GM21723 (cell line): ENCODE measurements around the gene SUV39H1.
A peak's percentile ranks its signal among the peaks of the same experiment; 100 is the strongest.
"Not testable (repeated sequence)": the region's sequence is repeated elsewhere in the genome, so short reads cannot be mapped to it uniquely, and the experiment has no call there.

Source experiments
- ATAC-seq: cut with Tn5 transposase; IDR thresholded peaks from one replicate; pipeline ENCODE4 v1.9.1; 2021; ENCODE audit warnings: mild to moderate bottlenecking, moderate library complexity; ENCODE audit not compliant: unreplicated experiment

SUV39H1 gene

DNA sequence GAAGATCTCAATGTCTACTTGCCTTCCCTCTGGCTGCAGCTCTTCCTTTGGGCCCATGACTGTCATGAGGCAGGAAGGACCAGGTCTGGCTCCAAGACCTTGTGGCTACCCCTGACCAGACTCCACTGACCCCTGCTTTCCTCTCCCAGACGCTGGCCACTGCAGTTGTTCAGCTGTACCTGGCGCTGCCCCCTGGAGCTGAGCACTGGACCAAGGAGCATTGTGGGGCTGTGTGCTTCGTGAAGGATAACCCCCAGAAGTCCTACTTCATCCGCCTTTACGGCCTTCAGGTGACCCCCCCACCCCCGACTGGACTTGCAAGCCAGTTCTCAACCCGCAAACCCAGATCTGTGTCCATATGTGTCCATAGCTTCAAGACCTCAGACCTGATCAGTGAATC is 12.4 kb upstream of the SUV39H1 start:
- ATAC-seq, result no peak

GRCh38 chrX:48685416-48685815 is 11.1 kb upstream of the SUV39H1 start:
- no peak for ATAC-seq

GRCh38 chrX:48688531-48689150 is 7.9 kb upstream of the SUV39H1 start:
- no peak for ATAC-seq

- ATAC-seq, result no peak
Observed at GRCh38 chrX:48689208-48689920, 7.2 kb upstream of the SUV39H1 start.

GRCh38 chrX:48691746-48692145 is 4.8 kb upstream of the SUV39H1 start:
- ATAC-seq, result not testable (repeated sequence)

GRCh38 chrX:48694776-48695533 is 1.6 kb upstream of the SUV39H1 start:
- ATAC-seq, result no peak

- no peak for ATAC-seq
Observed at GRCh38 chrX:48695534-48695896, 1.0 kb upstream of the SUV39H1 start.

- no peak for ATAC-seq
Observed at GRCh38 chrX:48695925-48696300, 621 bp upstream of the SUV39H1 start.

DNA sequence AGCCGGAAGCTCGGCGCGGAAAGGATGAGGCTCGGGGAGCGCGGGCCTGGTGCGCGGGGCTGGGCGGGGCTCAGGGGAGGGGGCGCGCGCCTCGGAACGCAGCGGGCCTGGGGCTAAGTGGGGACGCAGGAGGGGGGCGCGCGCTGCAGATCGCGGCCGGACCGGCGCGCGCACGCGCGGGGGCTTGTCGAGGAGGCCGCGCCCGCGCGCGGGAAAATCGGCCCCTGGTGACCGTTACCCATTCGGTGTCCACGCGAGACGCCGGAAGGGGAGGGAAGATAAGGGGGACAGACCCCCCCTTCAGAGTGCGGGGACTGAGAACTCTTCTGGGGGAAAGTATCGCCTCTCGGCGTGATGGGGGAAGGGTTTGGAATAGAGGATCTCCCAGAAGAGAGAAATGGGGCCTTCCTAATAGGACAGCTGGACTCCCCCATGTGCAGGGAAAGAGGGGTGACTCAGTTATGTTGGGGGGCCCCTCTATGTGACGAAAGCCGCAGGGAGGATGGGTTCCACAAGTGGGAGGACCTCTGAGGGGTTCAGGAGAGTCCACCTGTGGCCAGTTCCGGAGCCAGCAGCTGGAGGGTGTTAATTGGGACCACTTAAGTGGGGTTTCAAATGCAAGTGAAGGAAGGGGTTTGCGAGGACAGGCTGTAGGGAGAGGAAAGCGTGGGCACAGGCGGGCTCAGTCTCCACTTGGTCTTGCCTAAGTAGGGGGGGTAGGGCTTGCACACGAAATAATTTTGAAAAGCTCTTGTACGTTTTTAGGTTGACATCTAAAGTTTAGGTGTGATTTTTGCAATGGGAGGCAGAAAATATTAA is 584 bp downstream of the SUV39H1 start:
- ATAC-seq, result peak; percentile 23

GRCh38 chrX:48698306-48698705 is 1.8 kb downstream of the SUV39H1 start:
- no peak for ATAC-seq

- ATAC-seq, result no peak
Observed at GRCh38 chrX:48700246-48700645, 3.7 kb downstream of the SUV39H1 start.

- ATAC-seq, result no peak
Observed at GRCh38 chrX:48700951-48701653, 4.6 kb downstream of the SUV39H1 start.

DNA sequence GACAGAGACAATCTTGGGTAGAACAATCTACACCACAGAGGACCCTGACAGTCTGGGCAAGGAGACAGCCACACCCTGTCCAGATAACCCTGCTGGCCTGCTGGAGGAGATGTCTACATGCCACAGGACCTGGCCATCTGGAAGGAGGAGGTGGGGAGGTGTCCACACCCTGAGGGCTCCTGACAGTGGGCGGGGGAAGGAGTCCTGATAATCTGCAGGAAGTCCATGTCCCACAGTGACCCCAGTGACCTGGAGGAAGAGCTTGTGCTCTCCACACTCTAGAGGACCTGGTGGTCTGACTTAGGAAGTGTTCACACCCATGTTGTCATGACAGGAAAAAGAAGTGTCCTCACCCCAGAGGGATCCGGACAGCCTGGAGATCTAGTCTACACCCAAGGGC is 5.5 kb downstream of the SUV39H1 start:
- ATAC-seq, result no peak

- ATAC-seq, result no peak
Observed at GRCh38 chrX:48702716-48703115, 6.2 kb downstream of the SUV39H1 start.

DNA sequence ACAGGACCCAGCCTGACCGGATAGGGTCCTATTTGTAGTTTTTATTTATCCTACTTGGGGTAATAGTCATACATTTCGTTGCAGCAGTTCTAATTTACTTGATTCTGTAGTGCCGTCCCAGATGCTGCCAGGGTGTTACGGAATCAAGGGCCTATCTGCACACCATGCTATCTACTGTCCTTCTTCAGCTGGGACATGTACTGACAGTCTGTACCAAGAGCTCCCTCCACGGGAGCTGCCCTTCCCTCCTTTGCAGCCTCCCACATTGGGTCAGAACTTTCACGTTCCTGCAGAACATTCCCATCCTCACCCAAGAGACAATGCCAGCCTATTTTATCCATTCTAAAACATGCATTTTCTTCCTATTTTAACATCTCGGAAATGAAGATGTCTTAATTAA is 6.7 kb downstream of the SUV39H1 start:
- ATAC-seq, result no peak

GRCh38 chrX:48703642-48704481 is 7.3 kb downstream of the SUV39H1 start:
- ATAC-seq, result no peak

DNA sequence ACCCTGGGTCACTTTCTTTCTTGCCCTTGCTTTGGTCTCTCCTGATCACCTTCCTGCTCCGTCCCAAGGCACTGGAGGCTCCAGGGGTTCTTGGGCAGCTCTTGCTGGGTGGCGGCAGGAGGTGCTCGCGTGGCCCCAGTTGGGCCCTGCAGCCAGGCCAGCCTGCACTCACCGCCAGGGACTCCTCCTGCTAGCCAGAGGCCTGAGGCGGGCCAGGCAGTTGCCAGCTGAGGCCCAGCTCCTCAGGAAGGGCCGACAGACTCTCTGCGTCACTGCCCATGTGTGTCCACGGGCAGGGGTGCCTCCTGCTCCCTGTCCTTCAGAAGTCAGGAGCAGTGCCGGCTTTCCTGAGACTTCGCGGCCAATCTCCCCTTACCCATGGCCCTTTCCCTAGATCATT is 9.3 kb downstream of the SUV39H1 start:
- ATAC-seq, result no peak

GRCh38 chrX:48709522-48710112 is 13.1 kb downstream of the SUV39H1 start:
- ATAC-seq, result no peak

DNA sequence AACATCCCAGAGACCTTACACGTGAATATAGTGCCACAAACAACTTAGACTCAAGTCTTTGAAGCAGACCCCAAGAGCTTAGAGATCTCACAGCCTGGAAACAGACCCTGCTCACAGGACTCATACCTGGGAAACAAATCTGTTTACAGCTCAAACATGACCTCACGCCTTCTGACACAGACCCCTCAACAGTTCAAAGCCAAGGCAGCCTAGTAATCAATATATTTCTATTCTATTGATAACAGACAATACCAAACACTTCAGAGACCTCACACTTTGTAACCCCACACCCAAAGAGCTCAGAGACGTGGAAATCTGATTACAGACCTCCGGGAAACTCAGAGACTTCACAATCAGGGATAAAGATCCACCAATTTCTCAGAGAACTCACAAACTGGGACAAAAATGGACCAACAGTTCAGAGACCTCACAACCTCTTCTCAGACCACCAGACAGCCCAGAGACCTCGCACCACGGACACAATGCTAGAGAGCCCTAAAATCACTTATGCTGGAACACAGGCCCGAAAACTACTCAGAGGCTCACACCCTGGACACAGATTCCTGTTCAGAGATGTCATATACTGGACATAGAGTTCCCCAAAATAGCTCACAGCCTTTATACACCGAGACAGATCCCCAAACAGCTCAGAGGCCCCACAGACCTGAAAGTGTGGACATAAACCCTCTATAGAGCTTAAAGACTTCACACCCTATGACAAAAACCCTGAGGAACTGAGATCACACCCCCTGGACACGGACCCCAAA is 14.8 kb downstream of the SUV39H1 start:
- ATAC-seq, result no peak
